Measurements from ENCODE around the gene TRAPPC10.
A peak's percentile ranks its signal among the peaks of the same experiment; 100 is the strongest.

TRAPPC10 gene

DNA sequence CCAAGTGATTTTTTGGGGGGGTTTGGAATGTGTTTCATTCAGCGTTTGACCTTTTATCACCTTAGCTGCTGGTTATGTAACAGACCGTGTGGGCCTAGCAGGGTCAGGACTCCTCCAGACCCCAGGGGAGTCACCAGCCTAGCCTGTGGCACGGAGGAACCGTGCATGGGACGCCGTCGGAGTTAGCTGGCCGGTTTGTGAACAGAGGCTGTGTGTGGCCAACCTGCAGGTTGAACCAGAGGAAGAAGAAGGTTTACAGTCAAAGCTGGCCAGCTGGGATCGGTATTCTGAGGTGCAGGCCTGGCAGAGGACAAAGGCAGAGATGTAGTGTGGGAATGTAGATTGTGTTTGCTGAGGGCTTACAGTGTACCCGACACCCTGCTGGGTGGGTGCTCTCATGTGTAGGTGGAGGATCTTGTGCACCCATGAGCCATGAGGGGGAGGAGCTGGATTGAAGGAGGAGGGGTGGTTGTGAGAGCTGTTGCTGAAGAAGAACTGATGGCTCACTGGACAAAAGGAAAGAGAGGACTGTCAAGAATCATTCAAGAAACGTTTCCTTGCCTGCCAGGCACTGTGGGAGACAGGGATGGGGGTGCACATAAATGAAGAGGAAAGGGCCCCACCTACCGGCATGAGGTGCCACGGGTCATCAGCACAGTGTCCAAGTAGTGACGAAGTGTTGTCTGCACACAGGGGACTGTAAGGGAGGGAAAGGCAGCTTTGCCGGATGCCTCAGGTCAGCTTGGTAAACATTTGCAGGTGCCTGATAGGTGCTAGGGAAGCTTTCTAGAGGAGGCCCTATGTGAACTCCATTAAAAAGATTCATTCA, 55.1 kb downstream of the TRAPPC10 start:
- no peak for DNase-seq

GRCh38 chr21:44070391-44070790, 58.3 kb downstream of the TRAPPC10 start:
- no peak for DNase-seq

DNA sequence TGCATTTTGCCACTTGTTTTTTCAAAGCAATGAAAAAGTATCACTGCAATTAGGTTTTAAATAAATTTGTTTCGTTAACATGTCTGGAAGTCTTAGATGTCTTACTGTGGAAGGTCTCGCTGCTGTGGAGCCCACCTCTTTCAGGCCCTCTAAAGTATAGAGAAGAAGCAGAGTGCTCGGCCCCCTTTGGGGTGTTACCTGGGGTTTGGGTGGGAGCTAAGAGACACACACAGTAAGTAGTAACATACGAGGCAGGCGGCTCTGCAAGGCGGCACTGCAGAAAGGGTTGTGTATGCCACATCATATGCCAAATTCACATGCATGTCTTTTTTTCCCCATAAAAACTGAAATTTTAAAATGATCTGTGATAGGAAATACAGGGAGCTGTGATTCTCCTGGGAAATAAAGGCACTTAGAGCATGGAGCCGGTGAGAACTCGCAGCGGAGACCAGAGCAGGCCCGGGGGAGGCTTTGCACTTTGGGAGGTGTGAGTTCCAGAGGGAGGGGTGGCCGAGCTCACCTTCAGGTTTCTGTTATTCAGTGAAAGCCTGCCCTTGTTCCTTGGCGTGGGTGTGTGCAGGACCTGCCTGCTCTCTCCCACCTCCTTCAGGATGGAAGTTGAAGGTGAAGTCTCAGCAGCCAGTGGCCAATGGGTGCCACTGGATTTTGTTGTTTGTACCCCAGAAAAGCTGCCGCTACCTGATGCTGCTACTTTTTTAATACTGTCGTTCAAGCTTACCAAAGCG, 59.4 kb downstream of the TRAPPC10 start:
- no peak for DNase-seq

DNA sequence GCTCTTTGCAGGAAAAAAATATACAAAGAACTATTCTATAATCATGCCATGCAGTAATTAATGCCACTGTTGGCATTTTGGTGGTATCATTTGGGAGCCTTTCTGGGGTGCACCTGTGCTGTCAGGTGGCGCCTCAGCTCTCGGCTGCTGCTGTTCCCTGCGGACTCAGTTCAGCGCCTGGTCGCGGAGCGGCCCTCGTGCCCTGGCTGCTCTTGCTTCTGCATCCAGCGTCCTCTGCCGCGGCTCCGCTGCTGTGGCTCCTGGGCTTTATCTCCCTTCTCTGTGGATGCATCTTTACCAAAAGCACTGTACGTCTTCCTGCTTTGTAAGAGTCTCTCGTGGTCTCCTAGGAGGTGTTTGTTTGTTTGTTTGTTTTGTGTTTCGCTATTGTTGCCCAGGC, 60.0 kb downstream of the TRAPPC10 start:
- no peak for DNase-seq

- DNase-seq, result peak; percentile 32
Observed at GRCh38 chr21:44074315-44074958, 62.3 kb downstream of the TRAPPC10 start.

DNA sequence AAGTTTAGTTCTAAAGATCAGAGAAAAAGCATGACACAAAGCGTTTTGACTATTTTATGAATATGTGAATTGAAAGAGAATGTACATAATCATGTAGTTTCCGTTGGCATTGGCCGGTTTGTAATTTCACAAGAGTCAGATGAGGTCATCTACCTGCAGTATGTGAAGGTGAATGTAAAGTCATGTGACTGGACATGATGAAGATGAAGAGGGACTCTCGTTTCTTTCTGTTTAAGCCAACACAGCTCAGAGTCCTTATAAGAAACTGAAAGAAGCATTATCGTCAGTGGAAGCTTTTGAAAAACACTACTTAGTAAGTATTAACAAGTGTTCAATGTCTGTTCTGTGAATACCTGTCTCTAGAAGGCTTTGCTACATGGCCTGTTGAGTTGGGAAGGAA, 64.2 kb downstream of the TRAPPC10 start:
- no peak for DNase-seq

DNA sequence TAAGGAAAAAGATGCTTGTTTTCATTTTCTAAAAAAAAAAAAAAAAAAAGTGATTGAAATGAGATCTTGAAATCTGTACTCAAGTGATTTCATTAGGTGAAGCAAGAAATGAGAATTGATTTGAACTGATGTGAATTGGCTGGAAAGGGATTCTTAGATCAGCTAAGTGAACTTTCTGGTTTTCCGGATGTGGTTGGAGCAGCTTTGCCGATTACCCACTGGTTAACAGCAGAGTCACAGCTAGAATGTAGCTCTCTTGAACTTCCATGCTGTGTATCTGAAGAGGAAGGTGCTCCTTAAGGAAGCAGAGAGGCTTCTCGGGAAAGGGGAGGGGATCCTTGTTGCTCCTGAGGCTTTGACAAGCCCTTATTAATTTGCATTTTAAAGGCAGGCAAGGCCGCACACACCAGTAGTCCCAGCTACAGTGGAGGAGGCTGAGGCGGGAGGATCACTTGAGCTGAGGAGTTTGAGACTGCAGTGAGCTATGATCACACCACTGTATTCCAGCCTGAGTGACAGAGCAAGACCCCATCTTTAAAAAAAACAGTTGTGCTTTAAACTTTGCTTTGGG, 66.4 kb downstream of the TRAPPC10 start:
- DNase-seq, result no peak

GRCh38 chr21:44079446-44079845, 67.3 kb downstream of the TRAPPC10 start:
- DNase-seq, result no peak

DNA sequence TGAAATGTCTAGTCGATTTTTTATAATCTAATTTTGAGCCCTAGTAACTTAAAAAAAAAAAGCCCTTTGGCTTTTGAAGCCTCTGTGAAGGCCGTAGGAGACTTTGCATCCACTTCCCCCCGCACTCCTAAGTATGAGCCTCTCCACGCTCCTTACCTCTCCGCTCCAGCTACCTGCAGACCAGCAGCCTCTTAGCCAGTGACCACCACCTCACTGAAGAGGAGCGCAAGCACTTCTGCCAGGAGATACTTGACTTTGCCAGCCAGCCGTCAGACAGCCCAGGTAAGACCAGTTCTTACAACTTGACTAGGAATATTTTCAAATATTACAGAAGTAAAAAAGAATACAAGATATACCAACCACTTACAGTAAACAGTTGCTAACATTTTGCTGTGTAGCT, 67.7 kb downstream of the TRAPPC10 start:
- no peak for DNase-seq

- DNase-seq, result no peak
Observed at GRCh38 chr21:44082648-44083440, 70.7 kb downstream of the TRAPPC10 start.

DNA sequence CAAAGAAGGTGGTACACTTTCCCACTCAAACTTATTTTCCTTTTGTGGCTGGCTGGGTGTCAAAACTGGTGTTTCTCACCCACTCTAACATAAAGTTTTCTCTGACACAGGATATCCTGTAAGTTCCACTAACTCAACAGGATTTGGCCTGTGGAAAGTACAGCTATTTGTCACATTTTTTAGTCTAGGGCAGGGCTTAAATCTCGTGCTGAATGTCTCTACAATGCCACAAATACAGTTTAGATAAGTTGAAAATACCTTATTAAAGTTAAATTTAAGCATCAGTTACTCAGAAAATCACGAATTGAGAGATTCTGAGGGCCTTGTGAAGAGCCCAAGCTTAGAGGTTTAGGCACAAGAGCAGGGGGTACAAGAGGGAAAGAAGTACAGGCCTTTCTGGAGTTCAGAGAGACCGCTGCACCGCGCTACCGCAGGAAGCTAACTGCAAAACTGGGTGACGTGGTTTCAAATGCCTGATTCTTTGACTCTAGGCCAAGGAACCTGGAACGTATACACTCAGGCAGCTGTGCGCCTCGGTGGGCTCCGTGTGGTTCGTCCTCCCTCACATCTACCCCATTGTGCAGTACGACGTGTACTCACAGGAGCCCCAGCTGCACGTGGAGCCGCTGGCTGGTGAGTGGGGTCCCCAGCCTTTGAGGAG, 71.7 kb downstream of the TRAPPC10 start:
- DNase-seq, result peak; percentile 71

DNA sequence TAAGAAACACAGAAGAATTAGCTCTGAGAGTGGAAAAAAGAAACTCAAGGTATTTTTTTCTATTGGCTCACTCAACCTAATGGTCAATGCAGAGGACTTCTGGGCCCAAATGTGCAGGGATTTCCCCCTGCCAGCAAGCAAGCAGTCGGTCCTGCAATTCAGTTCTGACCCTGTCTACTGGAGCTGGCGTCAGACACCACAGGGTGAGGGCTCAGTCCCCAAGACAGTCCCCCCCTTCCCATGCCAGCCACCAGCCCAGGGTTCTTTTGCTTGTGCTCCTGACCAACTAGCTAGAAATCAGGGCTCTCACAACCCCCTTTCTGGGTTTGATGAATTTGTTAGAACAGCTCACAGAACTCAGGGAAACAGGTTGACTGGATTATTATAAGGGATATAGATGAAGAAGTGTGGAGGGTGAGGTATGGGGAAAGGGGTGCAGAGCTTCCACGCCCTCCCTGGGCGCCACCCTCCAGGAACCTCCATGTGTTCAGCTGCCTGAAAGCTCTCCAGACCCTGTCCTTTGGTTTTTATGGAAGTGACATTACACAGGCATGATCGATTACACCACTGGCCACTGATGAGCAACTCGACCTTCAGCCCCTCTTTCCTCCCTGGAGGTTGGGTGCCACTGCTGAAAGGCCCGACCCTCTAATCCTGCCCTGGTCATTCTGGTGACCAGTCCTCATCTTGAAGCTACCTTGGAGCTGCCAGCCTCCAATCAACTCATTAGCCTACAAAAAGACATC, 72.6 kb downstream of the TRAPPC10 start:
- DNase-seq, result peak; percentile 30

GRCh38 chr21:44085491-44086321, 73.6 kb downstream of the TRAPPC10 start:
- no peak for DNase-seq

- no peak for DNase-seq
Observed at GRCh38 chr21:44086636-44087425, 74.7 kb downstream of the TRAPPC10 start.

GRCh38 chr21:44087426-44088400, 75.6 kb downstream of the TRAPPC10 start:
- peak; percentile 42 for DNase-seq

DNA sequence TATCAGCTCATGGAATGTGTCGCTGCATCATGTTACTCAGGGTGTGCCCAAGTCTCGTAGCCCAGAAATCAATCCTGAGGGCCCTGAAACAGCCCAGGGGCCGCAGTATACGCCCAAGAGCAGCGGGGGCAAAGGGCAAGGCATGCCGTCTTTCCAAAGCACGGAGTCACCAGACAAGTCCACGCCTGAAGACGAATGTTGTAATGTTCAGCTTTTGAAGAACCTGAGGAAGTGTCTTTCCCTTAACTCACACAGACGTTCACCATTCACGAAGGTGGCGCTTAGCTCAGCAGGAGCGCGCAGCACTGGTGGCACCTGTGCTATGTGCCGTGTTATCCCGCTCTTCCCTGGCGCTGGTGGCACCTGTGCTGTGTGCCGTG, 76.3 kb downstream of the TRAPPC10 start:
- no peak for DNase-seq

GRCh38 chr21:44089001-44089911, 77.1 kb downstream of the TRAPPC10 start:
- DNase-seq, result peak; percentile 71

All from CD4-positive, alpha-beta T cell treated with Interleukin-15 for 1 hour (primary cell).